K562 (cell line): Measurements from ENCODE around the gene ATP2A1. TPM values are rescaled to one million over a fixed set of nuclear protein-coding genes. Genes with fewer than 3 reads are reported as not detected.

Experiments used
- CBFA2T2 ChIP-seq: fragments of 450-650 bp; conservative IDR thresholded peaks from 2 replicates; pipeline ENCODE4 v1.6.1; 2017; ENCODE audit warnings: mild to moderate bottlenecking
- FIP1L1 ChIP-seq: fragments of 200-400 bp; formaldehyde crosslinking; IDR thresholded peaks from 2 replicates; pipeline ENCODE4 v1.6.1; 2018; ENCODE audit warnings: mild to moderate bottlenecking, low read depth, low read length; ENCODE audit not compliant: poor library complexity, severe bottlenecking
- GABPB1 ChIP-seq: sonication (generic); formaldehyde crosslinking; IDR thresholded peaks from 2 replicates; pipeline ENCODE4 v1.8.0; 2022; ENCODE audit warnings: mild to moderate bottlenecking, missing genetic modification reagents
- KAT7 ChIP-seq: sonication (generic); formaldehyde crosslinking; IDR thresholded peaks from 2 replicates; pipeline ENCODE4 v1.8.0; 2022; ENCODE audit warnings: missing genetic modification reagents, mild to moderate bottlenecking, borderline replicate concordance
- NCOA1 ChIP-seq: fragments of 450-650 bp; IDR thresholded peaks from 2 replicates; pipeline ENCODE4 v1.6.1; 2016; ENCODE audit warnings: low read depth
- PHF20 ChIP-seq: fragments of 450-650 bp; IDR thresholded peaks from 2 replicates; pipeline ENCODE4 v1.6.1; 2018; ENCODE audit not compliant: partially characterized antibody
- SAFB2 ChIP-seq: fragments of 200-400 bp; formaldehyde crosslinking; IDR thresholded peaks from 2 replicates; pipeline ENCODE4 v1.6.1; 2018; ENCODE audit warnings: borderline replicate concordance, low read length, low read depth, moderate library complexity; ENCODE audit not compliant: severe bottlenecking
- ZNF79 ChIP-seq: fragments of 250-450 bp; sonication (Bioruptor Pico); IDR thresholded peaks from 2 replicates; pipeline ENCODE4 v1.4.0; 2020; ENCODE audit warnings: low read depth, mild to moderate bottlenecking, moderate library complexity
- polyA plus RNA-seq, 8 experiments: library from polyadenylated mRNA; depleted of rRNA in 4 of 8; stranded (reverse) in 5 of 8; unstranded in 3 of 8; fragments of >200 nt; fragmentation: Nextera tagmentation in 2 of 8; fragmentation: Illumina TruSeq in 1 of 8; extraction: Ambion mirVana in 2 of 8; extraction: Trizol in 1 of 8; gene quantifications; 2 replicates each; pipeline versions ENCODE4 v1.2.1 to v1.2.3, GENCODE V29; 2011 to 2014; ENCODE audit warnings: inconsistent platforms in 1 of 8, missing spikeins in 1 of 8
- total RNA-seq, 7 experiments: library from RNA; depleted of rRNA in 6 of 7; stranded (reverse); fragments of >200 nt in 6 of 7; fragmentation: Illumina TruSeq in 2 of 7; extraction: Trizol in 2 of 7; gene quantifications; 2 replicates each; pipeline versions ENCODE4 v1.2.1 to v1.2.3, GENCODE V29; 2011 to 2021; ENCODE audit warnings: low replicate concordance in 1 of 7
- TF ChIP-seq, protein P1 (sequence below): sonication (generic); formaldehyde crosslinking; IDR thresholded peaks from 2 replicates; pipeline ENCODE4 v1.8.0; 2023; ENCODE audit warnings: mild to moderate bottlenecking, missing genetic modification reagents
- TF ChIP-seq, protein P2 (sequence below), 2 experiments: fragments of 450-650 bp in 1 of 2; sonication (generic) in 1 of 2; formaldehyde crosslinking in 1 of 2; IDR thresholded peaks; 2 replicates each; pipeline versions ENCODE4 v1.7.1 to v1.9.0; 2016 to 2022; ENCODE audit warnings: inconsistent platforms in 1 of 2, mild to moderate bottlenecking in 1 of 2, missing genetic modification reagents in 1 of 2
- TF ChIP-seq, protein P3 (sequence below), 3 experiments: fragments of 200-800 bp in 1 of 3; sonication (Bioruptor generic) in 1 of 3; sonication (generic) in 1 of 3; formaldehyde crosslinking in 1 of 3; IDR thresholded peaks; 2 replicates each; pipeline versions ENCODE4 v1.6.1 to v1.8.0; 2016 to 2022; ENCODE audit warnings: mild to moderate bottlenecking in 2 of 3, missing compliant biosample characterization in 2 of 3, missing genetic modification characterization in 2 of 3, missing genetic modification reagents in 1 of 3

ATP2A1 gene
- total and polyA plus RNA-seq, 9 of the 15 experiments (the other 6 are each of a cell fraction or from before 2014, with no cell fraction given), result 0.25 to 2.6 (median 0.65) TPM

DNA sequence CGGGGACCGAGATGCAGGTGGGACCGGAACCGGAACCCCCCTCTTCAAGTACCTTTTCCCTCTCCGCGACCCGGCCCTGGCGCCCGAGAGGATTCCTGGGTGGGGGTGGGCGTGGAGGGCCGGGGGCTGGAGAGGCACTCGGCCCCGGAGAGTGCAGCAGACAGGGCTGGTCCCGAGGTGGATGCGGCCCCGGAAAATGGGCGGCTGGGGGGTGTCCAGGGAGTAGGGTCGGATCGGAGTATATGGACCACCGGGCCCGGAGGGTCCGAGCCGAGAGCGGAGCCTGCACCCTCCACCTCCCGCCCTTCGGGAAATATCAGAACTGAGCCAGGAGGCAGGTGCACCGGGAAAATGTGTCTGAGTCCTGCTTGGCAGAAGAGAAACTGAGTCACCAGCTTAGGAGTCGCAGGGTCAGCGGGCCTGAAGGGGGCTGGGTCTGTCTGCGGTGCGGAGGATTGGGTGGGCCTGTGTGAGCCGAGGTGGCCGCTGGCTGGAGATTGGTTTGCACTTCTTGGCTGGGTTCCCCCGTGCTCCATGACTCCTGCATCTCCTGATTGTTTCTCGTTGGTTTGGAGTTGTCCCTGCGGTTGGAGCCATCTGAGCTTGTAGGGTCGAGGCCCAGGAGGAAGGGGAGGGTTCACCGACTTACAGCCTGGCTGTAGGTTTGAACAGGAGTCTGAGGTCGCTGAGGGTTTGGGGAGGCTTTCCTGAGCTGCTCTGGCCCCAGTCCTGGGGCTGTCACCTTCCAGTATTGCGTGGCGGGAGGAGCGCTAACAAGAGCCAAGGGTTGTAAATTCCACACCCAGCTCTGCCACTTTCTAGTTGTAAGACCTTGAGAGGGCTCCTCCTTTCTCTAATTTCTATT is 14.1 kb upstream of the ATP2A1 start (continued):
- TF ChIP-seq GABPB1, result peak; percentile 12; the same call in 1 of the 2 replicates
- peak; percentile 82; the same call in 1 of the 2 replicates for TF ChIP-seq KAT7 (CRISPR knock-in tag)
- TF ChIP-seq CBFA2T2, result no peak
- TF ChIP-seq, protein P1, sequence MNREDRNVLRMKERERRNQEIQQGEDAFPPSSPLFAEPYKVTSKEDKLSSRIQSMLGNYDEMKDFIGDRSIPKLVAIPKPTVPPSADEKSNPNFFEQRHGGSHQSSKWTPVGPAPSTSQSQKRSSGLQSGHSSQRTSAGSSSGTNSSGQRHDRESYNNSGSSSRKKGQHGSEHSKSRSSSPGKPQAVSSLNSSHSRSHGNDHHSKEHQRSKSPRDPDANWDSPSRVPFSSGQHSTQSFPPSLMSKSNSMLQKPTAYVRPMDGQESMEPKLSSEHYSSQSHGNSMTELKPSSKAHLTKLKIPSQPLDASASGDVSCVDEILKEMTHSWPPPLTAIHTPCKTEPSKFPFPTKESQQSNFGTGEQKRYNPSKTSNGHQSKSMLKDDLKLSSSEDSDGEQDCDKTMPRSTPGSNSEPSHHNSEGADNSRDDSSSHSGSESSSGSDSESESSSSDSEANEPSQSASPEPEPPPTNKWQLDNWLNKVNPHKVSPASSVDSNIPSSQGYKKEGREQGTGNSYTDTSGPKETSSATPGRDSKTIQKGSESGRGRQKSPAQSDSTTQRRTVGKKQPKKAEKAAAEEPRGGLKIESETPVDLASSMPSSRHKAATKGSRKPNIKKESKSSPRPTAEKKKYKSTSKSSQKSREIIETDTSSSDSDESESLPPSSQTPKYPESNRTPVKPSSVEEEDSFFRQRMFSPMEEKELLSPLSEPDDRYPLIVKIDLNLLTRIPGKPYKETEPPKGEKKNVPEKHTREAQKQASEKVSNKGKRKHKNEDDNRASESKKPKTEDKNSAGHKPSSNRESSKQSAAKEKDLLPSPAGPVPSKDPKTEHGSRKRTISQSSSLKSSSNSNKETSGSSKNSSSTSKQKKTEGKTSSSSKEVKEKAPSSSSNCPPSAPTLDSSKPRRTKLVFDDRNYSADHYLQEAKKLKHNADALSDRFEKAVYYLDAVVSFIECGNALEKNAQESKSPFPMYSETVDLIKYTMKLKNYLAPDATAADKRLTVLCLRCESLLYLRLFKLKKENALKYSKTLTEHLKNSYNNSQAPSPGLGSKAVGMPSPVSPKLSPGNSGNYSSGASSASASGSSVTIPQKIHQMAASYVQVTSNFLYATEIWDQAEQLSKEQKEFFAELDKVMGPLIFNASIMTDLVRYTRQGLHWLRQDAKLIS (CRISPR knock-in tag), result peak; percentile 24; the same call in 1 of the 2 replicates
- TF ChIP-seq ZNF79 (CRISPR knock-in tag), result no peak
- TF ChIP-seq, protein P2, sequence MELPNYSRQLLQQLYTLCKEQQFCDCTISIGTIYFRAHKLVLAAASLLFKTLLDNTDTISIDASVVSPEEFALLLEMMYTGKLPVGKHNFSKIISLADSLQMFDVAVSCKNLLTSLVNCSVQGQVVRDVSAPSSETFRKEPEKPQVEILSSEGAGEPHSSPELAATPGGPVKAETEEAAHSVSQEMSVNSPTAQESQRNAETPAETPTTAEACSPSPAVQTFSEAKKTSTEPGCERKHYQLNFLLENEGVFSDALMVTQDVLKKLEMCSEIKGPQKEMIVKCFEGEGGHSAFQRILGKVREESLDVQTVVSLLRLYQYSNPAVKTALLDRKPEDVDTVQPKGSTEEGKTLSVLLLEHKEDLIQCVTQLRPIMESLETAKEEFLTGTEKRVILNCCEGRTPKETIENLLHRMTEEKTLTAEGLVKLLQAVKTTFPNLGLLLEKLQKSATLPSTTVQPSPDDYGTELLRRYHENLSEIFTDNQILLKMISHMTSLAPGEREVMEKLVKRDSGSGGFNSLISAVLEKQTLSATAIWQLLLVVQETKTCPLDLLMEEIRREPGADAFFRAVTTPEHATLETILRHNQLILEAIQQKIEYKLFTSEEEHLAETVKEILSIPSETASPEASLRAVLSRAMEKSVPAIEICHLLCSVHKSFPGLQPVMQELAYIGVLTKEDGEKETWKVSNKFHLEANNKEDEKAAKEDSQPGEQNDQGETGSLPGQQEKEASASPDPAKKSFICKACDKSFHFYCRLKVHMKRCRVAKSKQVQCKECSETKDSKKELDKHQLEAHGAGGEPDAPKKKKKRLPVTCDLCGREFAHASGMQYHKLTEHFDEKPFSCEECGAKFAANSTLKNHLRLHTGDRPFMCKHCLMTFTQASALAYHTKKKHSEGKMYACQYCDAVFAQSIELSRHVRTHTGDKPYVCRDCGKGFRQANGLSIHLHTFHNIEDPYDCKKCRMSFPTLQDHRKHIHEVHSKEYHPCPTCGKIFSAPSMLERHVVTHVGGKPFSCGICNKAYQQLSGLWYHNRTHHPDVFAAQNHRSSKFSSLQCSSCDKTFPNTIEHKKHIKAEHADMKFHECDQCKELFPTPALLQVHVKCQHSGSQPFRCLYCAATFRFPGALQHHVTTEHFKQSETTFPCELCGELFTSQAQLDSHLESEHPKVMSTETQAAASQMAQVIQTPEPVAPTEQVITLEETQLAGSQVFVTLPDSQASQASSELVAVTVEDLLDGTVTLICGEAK (IDR thresholded peaks at IDR 0.05), result no peak
- TF ChIP-seq, protein P2 (CRISPR knock-in tag; IDR thresholded peaks at IDR 0.05), result no peak
- TF ChIP-seq SAFB2, result no peak
- TF ChIP-seq FIP1L1, result peak; percentile 10
- 0 out of 2 replicates have a peak, but pooled peaks have one; percentile 9 for TF ChIP-seq NCOA1
- TF ChIP-seq PHF20, result peak; percentile 9
- TF ChIP-seq, protein P3, sequence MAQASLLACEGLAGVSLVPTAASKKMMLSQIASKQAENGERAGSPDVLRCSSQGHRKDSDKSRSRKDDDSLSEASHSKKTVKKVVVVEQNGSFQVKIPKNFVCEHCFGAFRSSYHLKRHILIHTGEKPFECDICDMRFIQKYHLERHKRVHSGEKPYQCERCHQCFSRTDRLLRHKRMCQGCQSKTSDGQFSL (CRISPR knock-in tag; IDR thresholded peaks at IDR 0.05), result peak; percentile 86
- TF ChIP-seq, protein P3 (tag; IDR thresholded peaks at IDR 0.05), result no peak
